CD1c-positive myeloid dendritic cell (primary cell): ENCODE results near the gene AKR1B15.

Source experiments
- DNase-seq: peaks from one replicate; pipeline ENCODE4 v3.0.0-alpha.2; 2016; ENCODE audit errors: extremely low spot score

The AKR1B15 gene

GRCh38 chr7:134616611-134617010 lies 67.7 kb downstream of the AKR1B15 start:
- no peak for DNase-seq

- DNase-seq = peak; percentile 28
These were observed 70.0 kb downstream of the AKR1B15 start for GRCh38 chr7:134618756-134619530.

GRCh38 chr7:134619627-134620331 lies 70.9 kb downstream of the AKR1B15 start:
- no peak for DNase-seq

GRCh38 chr7:134622303-134622995 lies 73.5 kb downstream of the AKR1B15 start:
- DNase-seq = no peak

- no peak for DNase-seq
These were observed 74.3 kb downstream of the AKR1B15 start for GRCh38 chr7:134623193-134623592.

GRCh38 chr7:134625550-134625949 lies 76.6 kb downstream of the AKR1B15 start:
- DNase-seq = no peak

GRCh38 chr7:134627109-134627774 lies 78.3 kb downstream of the AKR1B15 start:
- no peak for DNase-seq

GRCh38 chr7:134627775-134628153 lies 78.9 kb downstream of the AKR1B15 start:
- DNase-seq = no peak

GRCh38 chr7:134629445-134629844 lies 80.5 kb downstream of the AKR1B15 start:
- no peak for DNase-seq
